IMR-90 (cell line): ENCODE data around the gene BCCIP.

ENCODE experiments used
- CEBPB ChIP-seq: IDR thresholded peaks from 2 replicates; pipeline ENCODE4 v1.6.1; 2012; ENCODE audit warnings: low read depth, low read length, improper control_type of control experiment
- CHD1 ChIP-seq: IDR thresholded peaks from 2 replicates; pipeline ENCODE4 v1.6.1; 2012; ENCODE audit warnings: low read depth, low read length, improper control_type of control experiment
- MAFK ChIP-seq: IDR thresholded peaks from 2 replicates; pipeline ENCODE4 v1.6.1; 2012; ENCODE audit warnings: low read depth, low read length, improper control_type of control experiment
- MXI1 ChIP-seq: IDR thresholded peaks from 2 replicates; pipeline ENCODE4 v1.6.1; 2012; ENCODE audit warnings: low read depth, mild to moderate bottlenecking, low read length, moderate library complexity, borderline replicate concordance
- POLR2A ChIP-seq: IDR thresholded peaks from 2 replicates; pipeline ENCODE4 v1.6.1; 2012; ENCODE audit warnings: mild to moderate bottlenecking, low read depth, low read length
- RFX5 ChIP-seq: IDR thresholded peaks from 2 replicates; pipeline ENCODE4 v1.8.0; 2012; ENCODE audit warnings: low read depth, mild to moderate bottlenecking, low read length, moderate library complexity
- TF ChIP-seq, protein P1 (sequence below): fragments of 150-350 bp; IDR thresholded peaks from 2 replicates; pipeline ENCODE4 v1.6.1; 2016; ENCODE audit warnings: low read depth, mild to moderate bottlenecking, low read length, moderate library complexity, borderline replicate concordance
- TF ChIP-seq, protein P2 (sequence below): conservative IDR thresholded peaks from 2 replicates; pipeline ENCODE4 v1.5.1; 2012; ENCODE audit warnings: mild to moderate bottlenecking, low read depth, low read length, improper control_type of control experiment
- TF ChIP-seq, protein P3 (sequence below): fragments of 150-350 bp; IDR thresholded peaks from 2 replicates; pipeline ENCODE4 v1.6.1; 2017; ENCODE audit warnings: mild to moderate bottlenecking, antibody characterized with exemption, low read length, low read depth

DNA sequence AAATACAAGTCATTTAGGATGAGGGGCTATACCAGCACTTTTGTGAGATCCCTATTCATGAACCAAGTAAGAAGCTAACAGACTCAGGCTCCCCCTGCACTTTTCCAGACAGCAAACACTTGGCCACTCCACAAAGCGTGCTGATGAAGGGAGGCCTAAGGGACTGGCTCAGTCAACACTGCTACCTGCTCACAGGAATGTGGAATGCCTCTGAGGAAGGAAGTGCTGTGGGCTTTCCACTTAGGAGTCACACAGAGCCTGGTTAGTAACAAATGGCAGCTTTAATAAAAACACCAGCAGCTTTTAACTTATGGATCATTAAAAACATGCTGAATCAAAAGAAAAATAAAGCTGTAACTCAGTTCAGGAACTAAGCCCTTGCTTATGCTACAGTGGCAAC is 15.3 kb upstream of the BCCIP start:
- TF ChIP-seq MAFK (no peak), RFX5 (no peak), POLR2A (no peak), MXI1 (no peak), CEBPB (no peak), CHD1 (no peak)
- TF ChIP-seq, protein P1, sequence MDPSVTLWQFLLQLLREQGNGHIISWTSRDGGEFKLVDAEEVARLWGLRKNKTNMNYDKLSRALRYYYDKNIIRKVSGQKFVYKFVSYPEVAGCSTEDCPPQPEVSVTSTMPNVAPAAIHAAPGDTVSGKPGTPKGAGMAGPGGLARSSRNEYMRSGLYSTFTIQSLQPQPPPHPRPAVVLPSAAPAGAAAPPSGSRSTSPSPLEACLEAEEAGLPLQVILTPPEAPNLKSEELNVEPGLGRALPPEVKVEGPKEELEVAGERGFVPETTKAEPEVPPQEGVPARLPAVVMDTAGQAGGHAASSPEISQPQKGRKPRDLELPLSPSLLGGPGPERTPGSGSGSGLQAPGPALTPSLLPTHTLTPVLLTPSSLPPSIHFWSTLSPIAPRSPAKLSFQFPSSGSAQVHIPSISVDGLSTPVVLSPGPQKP, result no peak
- TF ChIP-seq, protein P2, sequence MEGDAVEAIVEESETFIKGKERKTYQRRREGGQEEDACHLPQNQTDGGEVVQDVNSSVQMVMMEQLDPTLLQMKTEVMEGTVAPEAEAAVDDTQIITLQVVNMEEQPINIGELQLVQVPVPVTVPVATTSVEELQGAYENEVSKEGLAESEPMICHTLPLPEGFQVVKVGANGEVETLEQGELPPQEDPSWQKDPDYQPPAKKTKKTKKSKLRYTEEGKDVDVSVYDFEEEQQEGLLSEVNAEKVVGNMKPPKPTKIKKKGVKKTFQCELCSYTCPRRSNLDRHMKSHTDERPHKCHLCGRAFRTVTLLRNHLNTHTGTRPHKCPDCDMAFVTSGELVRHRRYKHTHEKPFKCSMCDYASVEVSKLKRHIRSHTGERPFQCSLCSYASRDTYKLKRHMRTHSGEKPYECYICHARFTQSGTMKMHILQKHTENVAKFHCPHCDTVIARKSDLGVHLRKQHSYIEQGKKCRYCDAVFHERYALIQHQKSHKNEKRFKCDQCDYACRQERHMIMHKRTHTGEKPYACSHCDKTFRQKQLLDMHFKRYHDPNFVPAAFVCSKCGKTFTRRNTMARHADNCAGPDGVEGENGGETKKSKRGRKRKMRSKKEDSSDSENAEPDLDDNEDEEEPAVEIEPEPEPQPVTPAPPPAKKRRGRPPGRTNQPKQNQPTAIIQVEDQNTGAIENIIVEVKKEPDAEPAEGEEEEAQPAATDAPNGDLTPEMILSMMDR, result no peak
- TF ChIP-seq, protein P3, sequence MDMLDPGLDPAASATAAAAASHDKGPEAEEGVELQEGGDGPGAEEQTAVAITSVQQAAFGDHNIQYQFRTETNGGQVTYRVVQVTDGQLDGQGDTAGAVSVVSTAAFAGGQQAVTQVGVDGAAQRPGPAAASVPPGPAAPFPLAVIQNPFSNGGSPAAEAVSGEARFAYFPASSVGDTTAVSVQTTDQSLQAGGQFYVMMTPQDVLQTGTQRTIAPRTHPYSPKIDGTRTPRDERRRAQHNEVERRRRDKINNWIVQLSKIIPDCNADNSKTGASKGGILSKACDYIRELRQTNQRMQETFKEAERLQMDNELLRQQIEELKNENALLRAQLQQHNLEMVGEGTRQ, result no peak
